OCI-LY7 (cell line): ENCODE data around the gene PAMR1.

Experiments
- EZH2phosphoT487 ChIP-seq: fragments of 200-600 bp; sonication (generic); IDR thresholded peaks from 2 replicates; pipeline ENCODE4 v1.6.1; 2018; ENCODE audit warnings: low read depth, borderline replicate concordance, mild to moderate bottlenecking, mixed run types, antibody characterized with exemption, low read length, moderate library complexity, mixed read lengths
- TF ChIP-seq, protein P1 (sequence below): fragments of 200-600 bp; sonication (generic); conservative IDR thresholded peaks from 2 replicates; pipeline ENCODE4 v1.5.1; 2014; ENCODE audit warnings: mild to moderate bottlenecking, antibody characterized with exemption, low read length, moderate library complexity, mixed read lengths

DNA sequence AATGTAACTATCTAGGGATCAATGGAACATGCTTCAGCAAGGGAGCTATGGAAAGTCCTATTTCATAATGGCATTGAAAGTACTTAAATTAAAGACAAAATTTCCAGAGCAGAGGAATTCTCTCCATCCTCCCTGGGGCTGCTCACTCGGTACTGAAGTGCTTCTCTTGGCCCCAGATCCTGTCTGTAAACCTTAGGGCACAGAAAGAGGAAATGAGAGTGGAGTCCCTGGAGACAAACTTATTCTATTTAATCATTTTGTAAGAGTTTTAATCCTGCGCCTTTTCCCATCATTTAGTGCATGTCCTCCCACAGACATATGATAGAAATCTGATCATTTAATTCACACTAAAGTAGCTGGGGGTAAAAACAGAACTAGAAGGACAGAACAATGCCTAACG, 20.9 kb upstream of the PAMR1 start:
- TF ChIP-seq, protein P1, sequence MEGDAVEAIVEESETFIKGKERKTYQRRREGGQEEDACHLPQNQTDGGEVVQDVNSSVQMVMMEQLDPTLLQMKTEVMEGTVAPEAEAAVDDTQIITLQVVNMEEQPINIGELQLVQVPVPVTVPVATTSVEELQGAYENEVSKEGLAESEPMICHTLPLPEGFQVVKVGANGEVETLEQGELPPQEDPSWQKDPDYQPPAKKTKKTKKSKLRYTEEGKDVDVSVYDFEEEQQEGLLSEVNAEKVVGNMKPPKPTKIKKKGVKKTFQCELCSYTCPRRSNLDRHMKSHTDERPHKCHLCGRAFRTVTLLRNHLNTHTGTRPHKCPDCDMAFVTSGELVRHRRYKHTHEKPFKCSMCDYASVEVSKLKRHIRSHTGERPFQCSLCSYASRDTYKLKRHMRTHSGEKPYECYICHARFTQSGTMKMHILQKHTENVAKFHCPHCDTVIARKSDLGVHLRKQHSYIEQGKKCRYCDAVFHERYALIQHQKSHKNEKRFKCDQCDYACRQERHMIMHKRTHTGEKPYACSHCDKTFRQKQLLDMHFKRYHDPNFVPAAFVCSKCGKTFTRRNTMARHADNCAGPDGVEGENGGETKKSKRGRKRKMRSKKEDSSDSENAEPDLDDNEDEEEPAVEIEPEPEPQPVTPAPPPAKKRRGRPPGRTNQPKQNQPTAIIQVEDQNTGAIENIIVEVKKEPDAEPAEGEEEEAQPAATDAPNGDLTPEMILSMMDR = no peak
- TF ChIP-seq EZH2phosphoT487 = no peak
